GM23338 (cell line): ENCODE data around the gene TCFL5. TPM values are rescaled to one million over a fixed set of nuclear protein-coding genes. Genes with fewer than 3 reads are reported as not detected.

ENCODE experiments used
- ATAC-seq: fragments of 200-7000 bp; cut with Tn5 transposase; 3 replicates; pipeline ENCODE4 v1.9.1; 2020
- DNase-seq: peaks from one replicate; pipeline ENCODE4 v3.0.0-alpha.2; 2015; ENCODE audit warnings: low spot score
- H2AFZ ChIP-seq: fragments of 200-600 bp; sonication (generic); 2 replicates; pipeline ENCODE4 v1.8.0; 2016; ENCODE audit warnings: antibody characterized with exemption, mild to moderate bottlenecking, moderate library complexity
- H3F3A ChIP-seq: fragments of 200-600 bp; sonication (generic); replicated peaks from 2 replicates; pipeline ENCODE4 v1.8.0; 2017; ENCODE audit warnings: antibody characterized with exemption, mixed run types, low read depth
- H3K27ac ChIP-seq: fragments of 200-600 bp; sonication (generic); 2 replicates; pipeline ENCODE4 v1.6.1; 2016; ENCODE audit warnings: low read depth
- H3K27me3 ChIP-seq: fragments of 200-600 bp; sonication (generic); 2 replicates; pipeline ENCODE4 v1.8.0; 2016; ENCODE audit warnings: mild to moderate bottlenecking, mixed run types, moderate library complexity; ENCODE audit not compliant: insufficient read depth
- H3K36me3 ChIP-seq: fragments of 200-600 bp; sonication (generic); 2 replicates; pipeline ENCODE4 v1.8.0; 2016; ENCODE audit warnings: mild to moderate bottlenecking; ENCODE audit not compliant: insufficient read depth
- H3K4me1 ChIP-seq: fragments of 200-600 bp; sonication (generic); 2 replicates; pipeline ENCODE4 v1.8.0; 2016; ENCODE audit warnings: mild to moderate bottlenecking, moderate library complexity; ENCODE audit not compliant: insufficient read depth
- H3K4me2 ChIP-seq: fragments of 200-600 bp; sonication (generic); 2 replicates; pipeline ENCODE4 v1.7.1; 2017; ENCODE audit warnings: mixed run types
- H3K4me3 ChIP-seq: fragments of 200-600 bp; sonication (generic); 2 replicates; pipeline ENCODE4 v1.6.1; 2016; ENCODE audit warnings: mixed run types
- H3K79me2 ChIP-seq: fragments of 200-600 bp; sonication (generic); replicated peaks from 2 replicates; pipeline ENCODE4 v1.8.0; 2017; ENCODE audit warnings: mild to moderate bottlenecking; ENCODE audit not compliant: insufficient read depth
- H3K9me2 ChIP-seq: fragments of 200-600 bp; sonication (generic); 2 replicates; pipeline ENCODE4 v1.8.0; 2017; ENCODE audit not compliant: insufficient read depth
- H4K20me1 ChIP-seq: fragments of 200-600 bp; sonication (generic); replicated peaks from 2 replicates; pipeline ENCODE4 v1.8.0; 2017; ENCODE audit warnings: mild to moderate bottlenecking; ENCODE audit not compliant: insufficient read depth
- H3K27ac Mint-ChIP-seq: 2 replicates; pipeline ENCODE4 v1.8.0; 2020; ENCODE audit warnings: inconsistent platforms, mild to moderate bottlenecking, moderate library complexity, mixed read lengths
- H3K27me3 Mint-ChIP-seq: 3 replicates; pipeline ENCODE4 v1.8.0; 2022; ENCODE audit warnings: low read depth, mild to moderate bottlenecking, moderate library complexity, mixed read lengths, inconsistent platforms; ENCODE audit not compliant: insufficient read depth, poor library complexity
- H3K36me3 Mint-ChIP-seq: 3 replicates; pipeline ENCODE4 v1.8.0; 2021; ENCODE audit warnings: low read depth, mild to moderate bottlenecking, inconsistent platforms, moderate library complexity, mixed read lengths
- H3K4me1 Mint-ChIP-seq: 3 replicates; pipeline ENCODE4 v1.8.0; 2020; ENCODE audit warnings: mild to moderate bottlenecking, inconsistent platforms, mixed read lengths
- H3K4me3 Mint-ChIP-seq: 3 replicates; pipeline ENCODE4 v1.8.0; 2021; ENCODE audit warnings: moderate library complexity, mild to moderate bottlenecking, inconsistent platforms, mixed read lengths
- H3K9me3 Mint-ChIP-seq: 3 replicates; pipeline ENCODE4 v1.8.0; 2020; ENCODE audit warnings: moderate library complexity, mild to moderate bottlenecking, inconsistent platforms, mixed read lengths
- CREB1 ChIP-seq: fragments of 250-450 bp; sonication (Bioruptor Pico); IDR thresholded peaks from 2 replicates; pipeline ENCODE4 v1.5.0; 2020; ENCODE audit warnings: low read depth, mild to moderate bottlenecking, moderate library complexity
- EZH2 ChIP-seq: fragments of 200-600 bp; sonication (generic); IDR thresholded peaks from one replicate; pipeline ENCODE4 v1.8.0; 2017; ENCODE audit warnings: antibody characterized with exemption, mild to moderate bottlenecking, low read depth; ENCODE audit not compliant: unreplicated experiment
- EZH2phosphoT487 ChIP-seq: fragments of 200-600 bp; sonication (generic); IDR thresholded peaks from one replicate; pipeline ENCODE4 v1.8.1; 2018; ENCODE audit warnings: antibody characterized with exemption; ENCODE audit not compliant: unreplicated experiment
- JUNB ChIP-seq: IDR thresholded peaks from one replicate; pipeline ENCODE4 v1.6.1; 2016; ENCODE audit warnings: antibody characterized with exemption; ENCODE audit not compliant: unreplicated experiment
- NANOG ChIP-seq: IDR thresholded peaks from 2 replicates; pipeline ENCODE4 v1.6.1; 2016; ENCODE audit warnings: antibody characterized with exemption, borderline replicate concordance
- POLR2AphosphoS5 ChIP-seq: IDR thresholded peaks from 2 replicates; pipeline ENCODE4 v1.6.1; 2016; ENCODE audit warnings: antibody characterized with exemption, low read depth
- STAT1 ChIP-seq: IDR thresholded peaks from one replicate; pipeline ENCODE4 v1.6.1; 2016; ENCODE audit warnings: antibody characterized with exemption; ENCODE audit not compliant: unreplicated experiment
- ZNF114 ChIP-seq: fragments of 250-450 bp; sonication (Bioruptor Pico); IDR thresholded peaks from 2 replicates; pipeline ENCODE4 v1.5.0; 2020; ENCODE audit warnings: mild to moderate bottlenecking, moderate library complexity
- ZNF331 ChIP-seq: fragments of 250-450 bp; sonication (Bioruptor Pico); IDR thresholded peaks from 2 replicates; pipeline ENCODE4 v1.5.0; 2020; ENCODE audit warnings: low read depth, mild to moderate bottlenecking, moderate library complexity
- polyA plus RNA-seq: library from polyadenylated mRNA; unstranded; fragments of >200 nt; fragmentation: Nextera tagmentation; extraction: Ambion mirVana; gene quantifications from 2 replicates; pipeline ENCODE4 v1.2.1, GENCODE V29; 2016
- total RNA-seq: library from RNA; depleted of rRNA; stranded (reverse); fragments of >200 nt; shearing (Covaris generic); gene quantifications from 2 replicates; pipeline ENCODE4 v1.2.3, GENCODE V29; 2014
- TF ChIP-seq, protein P1 (sequence below): IDR thresholded peaks from 2 replicates; pipeline ENCODE4 v1.6.1; 2016; ENCODE audit warnings: antibody characterized with exemption
- TF ChIP-seq, protein P2 (sequence below): IDR thresholded peaks from one replicate; pipeline ENCODE4 v1.6.1; 2018; ENCODE audit warnings: antibody characterized with exemption; ENCODE audit not compliant: unreplicated experiment
- TF ChIP-seq, protein P3 (sequence below): fragments of 250-450 bp; sonication (Bioruptor Pico); IDR thresholded peaks from 2 replicates; pipeline ENCODE4 v1.5.0; 2020; ENCODE audit warnings: mild to moderate bottlenecking, moderate library complexity
- TF ChIP-seq, protein P4 (sequence below), 2 experiments: fragments of 200-600 bp in 1 of 2; sonication (generic) in 1 of 2; conservative IDR thresholded peaks; 2 replicates each; pipeline versions ENCODE4 v1.5.1 to v1.6.1; 2016 to 2017; ENCODE audit warnings: antibody characterized with exemption in 2 of 2, low read depth in 2 of 2, mild to moderate bottlenecking in 2 of 2, moderate library complexity in 1 of 2

Gene TCFL5
- total and polyA plus RNA-seq, 2 experiments from 2014 or later = 5.8 to 19.3 TPM

DNA sequence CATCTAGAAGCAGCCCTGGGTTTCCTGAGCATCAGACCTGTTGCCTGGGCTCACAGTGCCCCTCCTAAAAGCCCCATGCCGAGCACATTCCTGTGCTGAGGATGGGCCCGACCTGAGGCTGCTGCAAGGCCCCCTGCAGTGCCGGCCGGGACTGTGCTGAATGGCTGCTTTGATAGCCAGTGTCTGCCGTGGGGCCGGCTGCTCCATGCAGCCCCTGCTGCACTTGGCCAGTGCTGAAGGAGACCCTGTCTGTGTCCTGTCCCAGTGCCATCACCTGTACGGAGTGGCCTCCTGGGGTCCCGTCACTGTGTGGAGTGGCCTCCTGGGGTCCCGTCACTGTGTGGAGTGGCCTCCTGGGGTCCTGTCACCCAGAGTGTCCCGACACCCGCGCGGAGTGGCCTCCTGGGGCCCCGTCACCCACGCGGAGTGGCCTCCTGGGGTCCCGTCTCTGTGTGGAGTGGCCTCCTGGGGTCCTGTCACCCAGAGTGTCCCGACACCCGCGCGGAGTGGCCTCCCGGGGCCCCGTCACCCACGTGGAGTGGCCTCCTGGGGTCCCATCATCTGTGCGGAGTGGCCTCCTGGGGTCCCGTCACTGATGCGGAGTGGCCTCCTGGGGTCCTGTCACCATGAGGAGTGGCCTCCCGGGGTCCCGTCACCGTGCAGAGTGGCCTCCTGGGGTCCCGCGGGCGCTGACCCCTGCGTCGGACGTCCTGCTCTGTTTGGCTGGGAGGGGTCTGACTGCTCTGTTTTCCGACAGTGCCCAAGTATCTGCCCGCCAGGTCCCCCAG lies 37.7 kb downstream of the TCFL5 start:
- ATAC-seq (peak; percentile 75), DNase-seq (peak; percentile 70)
- Mint-ChIP-seq H3K36me3 (no peaks in the 10 kb centered on the region), H3K4me1 (peaks cover 5% of the 10 kb centered on the region; the same call in 2 of the 3 replicates), H3K9me3 (no peaks in the 10 kb centered on the region), H3K4me3 (no peak overlapping the region), H3K27me3 (peaks cover 8% of the 10 kb centered on the region), H3K27ac (no peak overlapping the region)
- TF ChIP-seq EZH2phosphoT487 (no peak), STAT1 (no peak), NANOG (no peak), CREB1 (no peak), ZNF114 (CRISPR knock-in tag) (no peak), EZH2 (no peak), ZNF331 (CRISPR knock-in tag) (no peak), POLR2AphosphoS5 (no peak), JUNB (no peak)
- TF ChIP-seq, protein P1, sequence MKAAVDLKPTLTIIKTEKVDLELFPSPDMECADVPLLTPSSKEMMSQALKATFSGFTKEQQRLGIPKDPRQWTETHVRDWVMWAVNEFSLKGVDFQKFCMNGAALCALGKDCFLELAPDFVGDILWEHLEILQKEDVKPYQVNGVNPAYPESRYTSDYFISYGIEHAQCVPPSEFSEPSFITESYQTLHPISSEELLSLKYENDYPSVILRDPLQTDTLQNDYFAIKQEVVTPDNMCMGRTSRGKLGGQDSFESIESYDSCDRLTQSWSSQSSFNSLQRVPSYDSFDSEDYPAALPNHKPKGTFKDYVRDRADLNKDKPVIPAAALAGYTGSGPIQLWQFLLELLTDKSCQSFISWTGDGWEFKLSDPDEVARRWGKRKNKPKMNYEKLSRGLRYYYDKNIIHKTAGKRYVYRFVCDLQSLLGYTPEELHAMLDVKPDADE = no peak
- TF ChIP-seq, protein P2, sequence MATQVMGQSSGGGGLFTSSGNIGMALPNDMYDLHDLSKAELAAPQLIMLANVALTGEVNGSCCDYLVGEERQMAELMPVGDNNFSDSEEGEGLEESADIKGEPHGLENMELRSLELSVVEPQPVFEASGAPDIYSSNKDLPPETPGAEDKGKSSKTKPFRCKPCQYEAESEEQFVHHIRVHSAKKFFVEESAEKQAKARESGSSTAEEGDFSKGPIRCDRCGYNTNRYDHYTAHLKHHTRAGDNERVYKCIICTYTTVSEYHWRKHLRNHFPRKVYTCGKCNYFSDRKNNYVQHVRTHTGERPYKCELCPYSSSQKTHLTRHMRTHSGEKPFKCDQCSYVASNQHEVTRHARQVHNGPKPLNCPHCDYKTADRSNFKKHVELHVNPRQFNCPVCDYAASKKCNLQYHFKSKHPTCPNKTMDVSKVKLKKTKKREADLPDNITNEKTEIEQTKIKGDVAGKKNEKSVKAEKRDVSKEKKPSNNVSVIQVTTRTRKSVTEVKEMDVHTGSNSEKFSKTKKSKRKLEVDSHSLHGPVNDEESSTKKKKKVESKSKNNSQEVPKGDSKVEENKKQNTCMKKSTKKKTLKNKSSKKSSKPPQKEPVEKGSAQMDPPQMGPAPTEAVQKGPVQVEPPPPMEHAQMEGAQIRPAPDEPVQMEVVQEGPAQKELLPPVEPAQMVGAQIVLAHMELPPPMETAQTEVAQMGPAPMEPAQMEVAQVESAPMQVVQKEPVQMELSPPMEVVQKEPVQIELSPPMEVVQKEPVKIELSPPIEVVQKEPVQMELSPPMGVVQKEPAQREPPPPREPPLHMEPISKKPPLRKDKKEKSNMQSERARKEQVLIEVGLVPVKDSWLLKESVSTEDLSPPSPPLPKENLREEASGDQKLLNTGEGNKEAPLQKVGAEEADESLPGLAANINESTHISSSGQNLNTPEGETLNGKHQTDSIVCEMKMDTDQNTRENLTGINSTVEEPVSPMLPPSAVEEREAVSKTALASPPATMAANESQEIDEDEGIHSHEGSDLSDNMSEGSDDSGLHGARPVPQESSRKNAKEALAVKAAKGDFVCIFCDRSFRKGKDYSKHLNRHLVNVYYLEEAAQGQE = no peak
- TF ChIP-seq, protein P3, sequence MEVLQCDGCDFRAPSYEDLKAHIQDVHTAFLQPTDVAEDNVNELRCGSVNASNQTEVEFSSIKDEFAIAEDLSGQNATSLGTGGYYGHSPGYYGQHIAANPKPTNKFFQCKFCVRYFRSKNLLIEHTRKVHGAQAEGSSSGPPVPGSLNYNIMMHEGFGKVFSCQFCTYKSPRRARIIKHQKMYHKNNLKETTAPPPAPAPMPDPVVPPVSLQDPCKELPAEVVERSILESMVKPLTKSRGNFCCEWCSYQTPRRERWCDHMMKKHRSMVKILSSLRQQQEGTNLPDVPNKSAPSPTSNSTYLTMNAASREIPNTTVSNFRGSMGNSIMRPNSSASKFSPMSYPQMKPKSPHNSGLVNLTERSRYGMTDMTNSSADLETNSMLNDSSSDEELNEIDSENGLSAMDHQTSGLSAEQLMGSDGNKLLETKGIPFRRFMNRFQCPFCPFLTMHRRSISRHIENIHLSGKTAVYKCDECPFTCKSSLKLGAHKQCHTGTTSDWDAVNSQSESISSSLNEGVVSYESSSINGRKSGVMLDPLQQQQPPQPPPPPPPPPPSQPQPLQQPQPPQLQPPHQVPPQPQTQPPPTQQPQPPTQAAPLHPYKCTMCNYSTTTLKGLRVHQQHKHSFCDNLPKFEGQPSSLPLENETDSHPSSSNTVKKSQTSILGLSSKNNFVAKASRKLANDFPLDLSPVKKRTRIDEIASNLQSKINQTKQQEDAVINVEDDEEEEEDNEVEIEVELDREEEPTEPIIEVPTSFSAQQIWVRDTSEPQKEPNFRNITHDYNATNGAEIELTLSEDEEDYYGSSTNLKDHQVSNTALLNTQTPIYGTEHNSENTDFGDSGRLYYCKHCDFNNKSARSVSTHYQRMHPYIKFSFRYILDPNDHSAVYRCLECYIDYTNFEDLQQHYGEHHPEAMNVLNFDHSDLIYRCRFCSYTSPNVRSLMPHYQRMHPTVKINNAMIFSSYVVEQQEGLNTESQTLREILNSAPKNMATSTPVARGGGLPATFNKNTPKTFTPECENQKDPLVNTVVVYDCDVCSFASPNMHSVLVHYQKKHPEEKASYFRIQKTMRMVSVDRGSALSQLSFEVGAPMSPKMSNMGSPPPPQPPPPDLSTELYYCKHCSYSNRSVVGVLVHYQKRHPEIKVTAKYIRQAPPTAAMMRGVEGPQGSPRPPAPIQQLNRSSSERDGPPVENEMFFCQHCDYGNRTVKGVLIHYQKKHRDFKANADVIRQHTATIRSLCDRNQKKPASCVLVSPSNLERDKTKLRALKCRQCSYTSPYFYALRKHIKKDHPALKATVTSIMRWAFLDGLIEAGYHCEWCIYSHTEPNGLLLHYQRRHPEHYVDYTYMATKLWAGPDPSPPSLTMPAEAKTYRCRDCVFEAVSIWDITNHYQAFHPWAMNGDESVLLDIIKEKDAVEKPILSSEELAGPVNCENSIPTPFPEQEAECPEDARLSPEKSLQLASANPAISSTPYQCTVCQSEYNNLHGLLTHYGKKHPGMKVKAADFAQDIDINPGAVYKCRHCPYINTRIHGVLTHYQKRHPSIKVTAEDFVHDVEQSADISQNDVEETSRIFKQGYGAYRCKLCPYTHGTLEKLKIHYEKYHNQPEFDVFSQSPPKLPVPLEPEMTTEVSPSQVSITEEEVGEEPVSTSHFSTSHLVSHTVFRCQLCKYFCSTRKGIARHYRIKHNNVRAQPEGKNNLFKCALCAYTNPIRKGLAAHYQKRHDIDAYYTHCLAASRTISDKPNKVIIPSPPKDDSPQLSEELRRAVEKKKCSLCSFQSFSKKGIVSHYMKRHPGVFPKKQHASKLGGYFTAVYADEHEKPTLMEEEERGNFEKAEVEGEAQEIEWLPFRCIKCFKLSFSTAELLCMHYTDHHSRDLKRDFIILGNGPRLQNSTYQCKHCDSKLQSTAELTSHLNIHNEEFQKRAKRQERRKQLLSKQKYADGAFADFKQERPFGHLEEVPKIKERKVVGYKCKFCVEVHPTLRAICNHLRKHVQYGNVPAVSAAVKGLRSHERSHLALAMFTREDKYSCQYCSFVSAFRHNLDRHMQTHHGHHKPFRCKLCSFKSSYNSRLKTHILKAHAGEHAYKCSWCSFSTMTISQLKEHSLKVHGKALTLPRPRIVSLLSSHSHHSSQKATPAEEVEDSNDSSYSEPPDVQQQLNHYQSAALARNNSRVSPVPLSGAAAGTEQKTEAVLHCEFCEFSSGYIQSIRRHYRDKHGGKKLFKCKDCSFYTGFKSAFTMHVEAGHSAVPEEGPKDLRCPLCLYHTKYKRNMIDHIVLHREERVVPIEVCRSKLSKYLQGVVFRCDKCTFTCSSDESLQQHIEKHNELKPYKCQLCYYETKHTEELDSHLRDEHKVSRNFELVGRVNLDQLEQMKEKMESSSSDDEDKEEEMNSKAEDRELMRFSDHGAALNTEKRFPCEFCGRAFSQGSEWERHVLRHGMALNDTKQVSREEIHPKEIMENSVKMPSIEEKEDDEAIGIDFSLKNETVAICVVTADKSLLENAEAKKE = no peak
- TF ChIP-seq, protein P4, sequence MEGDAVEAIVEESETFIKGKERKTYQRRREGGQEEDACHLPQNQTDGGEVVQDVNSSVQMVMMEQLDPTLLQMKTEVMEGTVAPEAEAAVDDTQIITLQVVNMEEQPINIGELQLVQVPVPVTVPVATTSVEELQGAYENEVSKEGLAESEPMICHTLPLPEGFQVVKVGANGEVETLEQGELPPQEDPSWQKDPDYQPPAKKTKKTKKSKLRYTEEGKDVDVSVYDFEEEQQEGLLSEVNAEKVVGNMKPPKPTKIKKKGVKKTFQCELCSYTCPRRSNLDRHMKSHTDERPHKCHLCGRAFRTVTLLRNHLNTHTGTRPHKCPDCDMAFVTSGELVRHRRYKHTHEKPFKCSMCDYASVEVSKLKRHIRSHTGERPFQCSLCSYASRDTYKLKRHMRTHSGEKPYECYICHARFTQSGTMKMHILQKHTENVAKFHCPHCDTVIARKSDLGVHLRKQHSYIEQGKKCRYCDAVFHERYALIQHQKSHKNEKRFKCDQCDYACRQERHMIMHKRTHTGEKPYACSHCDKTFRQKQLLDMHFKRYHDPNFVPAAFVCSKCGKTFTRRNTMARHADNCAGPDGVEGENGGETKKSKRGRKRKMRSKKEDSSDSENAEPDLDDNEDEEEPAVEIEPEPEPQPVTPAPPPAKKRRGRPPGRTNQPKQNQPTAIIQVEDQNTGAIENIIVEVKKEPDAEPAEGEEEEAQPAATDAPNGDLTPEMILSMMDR (conservative IDR thresholded peaks at IDR 0.05; ENCODE audit: low read depth in 2 of 2) = no peak
- Histone ChIP-seq H3K27ac (peak overlapping the region; percentile 66; the same call in 1 of the 2 replicates), H3K27me3 (no peaks in the 10 kb centered on the region), H2AFZ (no peak overlapping the region), H3K79me2 (no peaks in the 10 kb centered on the region), H3K9me2 (no peaks in the 10 kb centered on the region), H3F3A (no peaks in the 10 kb centered on the region), H3K4me2 (peak overlapping the region; percentile 43; the same call in 1 of the 2 replicates), H3K4me1 (peaks cover 2% of the 10 kb centered on the region; the same call in 1 of the 2 replicates), H4K20me1 (peaks cover 5% of the 10 kb centered on the region; the same call in 1 of the 2 replicates), H3K36me3 (no peaks in the 10 kb centered on the region), H3K4me3 (no peak overlapping the region)
